ENCODE data around the gene CAV1.

The CAV1 gene

GRCh38 chr7:116505278-116505677 is 19.6 kb upstream of the CAV1 start:
- no peak overlapping the region for H3K4me3 ChIP-seq (ENCODE audit: low read length in 2 of 2)
- peak overlapping the region; percentile 25 for H3K27ac ChIP-seq (ENCODE audit: low read length)
- peaks cover 8% of the 10 kb centered on the region for H3K4me1 ChIP-seq (ENCODE audit: control insufficient read depth, insufficient read depth, low read length)
- H3K9me3 ChIP-seq (ENCODE audit: control insufficient read depth in 2 of 2, low read length in 2 of 2): no peaks in the 10 kb centered on the region
- H3K27me3 ChIP-seq (ENCODE audit: control insufficient read depth in 1 of 2, insufficient read depth in 2 of 2, low read length in 2 of 2): no peaks in the 10 kb centered on the region
- no peak overlapping the region for H3K9ac ChIP-seq (ENCODE audit: low read length in 2 of 2)
- peaks cover 2 to 4% of the 10 kb centered on the region in 2 donors for H3K36me3 ChIP-seq (ENCODE audit: control insufficient read depth in 2 of 2, insufficient read depth in 2 of 2, low read length in 2 of 2)

DNA sequence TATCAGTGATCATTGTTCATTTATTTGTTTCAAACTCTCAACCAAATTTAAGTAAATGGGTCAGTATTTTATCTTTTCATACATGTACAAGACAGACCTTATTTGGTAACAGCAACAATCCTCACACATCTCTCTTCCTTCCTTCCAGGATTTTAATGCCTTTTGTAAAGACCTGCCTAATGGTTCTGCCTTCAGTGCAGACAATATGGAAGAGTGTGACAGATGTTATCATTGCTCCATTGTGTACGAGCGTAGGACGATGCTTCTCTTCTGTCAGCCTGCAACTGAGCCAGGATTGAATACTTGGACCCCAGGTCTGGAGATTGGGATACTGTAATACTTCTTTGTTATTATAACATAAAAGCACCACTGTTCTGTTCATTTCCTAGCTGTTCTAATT is 19.0 kb upstream of the CAV1 start:
- H3K9me3 ChIP-seq (ENCODE audit: control insufficient read depth in 2 of 2, low read length in 2 of 2): no peaks in the 10 kb centered on the region
- peaks cover 3% of the 10 kb centered on the region for H3K4me1 ChIP-seq (ENCODE audit: control insufficient read depth, insufficient read depth, low read length)
- H3K27me3 ChIP-seq (ENCODE audit: control insufficient read depth in 1 of 2, insufficient read depth in 2 of 2, low read length in 2 of 2): no peaks in the 10 kb centered on the region
- H3K27ac ChIP-seq (ENCODE audit: low read length): no peak overlapping the region
- peaks cover 2 to 4% of the 10 kb centered on the region in 2 donors for H3K36me3 ChIP-seq (ENCODE audit: control insufficient read depth in 2 of 2, insufficient read depth in 2 of 2, low read length in 2 of 2)
- no peak overlapping the region for H3K4me3 ChIP-seq (ENCODE audit: low read length in 2 of 2)
- H3K9ac ChIP-seq (ENCODE audit: low read length in 2 of 2): no peak overlapping the region

DNA sequence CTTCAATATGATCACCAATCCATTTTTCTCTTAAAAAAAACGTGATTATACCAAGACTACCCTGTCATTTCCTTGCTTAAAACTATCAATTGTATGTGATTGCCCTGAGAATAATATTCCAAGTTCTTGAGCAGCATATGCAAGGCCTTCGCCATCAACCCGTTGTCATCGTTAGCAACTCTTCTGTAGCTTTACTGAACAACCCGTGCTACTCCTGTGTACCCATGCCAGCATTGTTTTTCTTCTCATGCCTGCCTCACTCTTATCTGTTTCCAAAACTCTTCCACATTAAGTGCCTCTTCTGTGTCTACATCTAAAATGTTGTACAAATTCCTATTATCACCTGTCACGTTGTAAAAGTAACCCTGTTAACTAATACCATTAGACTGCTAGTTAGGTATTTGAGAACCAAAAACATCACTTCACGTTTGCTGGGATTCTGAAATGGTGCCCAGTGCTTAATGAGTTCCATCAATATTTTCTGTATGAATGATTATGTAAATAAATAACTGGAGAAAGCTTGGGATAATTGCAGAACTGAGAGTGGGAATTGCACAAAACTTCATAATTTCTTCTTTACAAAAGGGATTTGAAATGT is 14.8 kb upstream of the CAV1 start:
- Histone ChIP-seq H3K27ac (ENCODE audit: low read length) (peak overlapping the region; percentile 32), H3K4me3 (ENCODE audit: low read length in 2 of 2) (no peak overlapping the region), H3K4me1 (ENCODE audit: control insufficient read depth, insufficient read depth, low read length) (peaks cover 3% of the 10 kb centered on the region), H3K9ac (ENCODE audit: low read length in 2 of 2) (no peak overlapping the region), H3K36me3 (ENCODE audit: control insufficient read depth in 2 of 2, insufficient read depth in 2 of 2, low read length in 2 of 2) (peaks cover 2 to 4% of the 10 kb centered on the region in 2 donors), H3K9me3 (ENCODE audit: control insufficient read depth in 2 of 2, low read length in 2 of 2) (no peaks in the 10 kb centered on the region), H3K27me3 (ENCODE audit: control insufficient read depth in 1 of 2, insufficient read depth in 2 of 2, low read length in 2 of 2) (no peaks in the 10 kb centered on the region)

DNA sequence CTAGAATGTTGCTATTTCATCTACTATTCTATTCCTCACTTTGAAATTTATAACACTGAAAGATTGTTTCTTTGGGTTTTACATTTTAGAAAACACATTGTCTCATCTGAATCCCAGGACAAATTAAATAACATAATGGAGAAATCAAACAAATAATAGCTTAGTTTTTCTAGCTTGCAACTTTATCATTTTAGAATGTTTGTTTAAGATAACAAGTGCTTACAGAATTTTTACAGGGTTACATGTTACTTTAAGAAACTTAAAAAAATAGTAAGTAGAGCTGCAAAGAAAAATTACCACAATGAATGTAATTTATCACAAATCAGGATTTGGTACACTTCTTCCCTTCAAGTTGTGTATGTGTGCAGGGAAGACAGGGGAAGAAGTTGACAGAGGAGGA is 14.0 kb upstream of the CAV1 start:
- H3K9me3 ChIP-seq (ENCODE audit: control insufficient read depth in 2 of 2, low read length in 2 of 2): no peaks in the 10 kb centered on the region
- no peaks in the 10 kb centered on the region for H3K27me3 ChIP-seq (ENCODE audit: control insufficient read depth in 1 of 2, insufficient read depth in 2 of 2, low read length in 2 of 2)
- peaks cover 2% of the 10 kb centered on the region for H3K4me1 ChIP-seq (ENCODE audit: control insufficient read depth, insufficient read depth, low read length)
- H3K27ac ChIP-seq (ENCODE audit: low read length): peak overlapping the region; percentile 77
- no peak overlapping the region for H3K4me3 ChIP-seq (ENCODE audit: low read length in 2 of 2)
- peaks cover 0 to 2% of the 10 kb centered on the region in 2 donors for H3K36me3 ChIP-seq (ENCODE audit: control insufficient read depth in 2 of 2, insufficient read depth in 2 of 2, low read length in 2 of 2)
- H3K9ac ChIP-seq (ENCODE audit: low read length in 2 of 2): no peak overlapping the region

GRCh38 chr7:116511552-116512519 is 13.0 kb upstream of the CAV1 start:
- Histone ChIP-seq H3K27me3 (ENCODE audit: control insufficient read depth in 1 of 2, insufficient read depth in 2 of 2, low read length in 2 of 2) (no peaks in the 10 kb centered on the region), H3K9ac (ENCODE audit: low read length in 2 of 2) (peak overlapping the region; percentile 7 to 43), H3K9me3 (ENCODE audit: control insufficient read depth in 2 of 2, low read length in 2 of 2) (no peaks in the 10 kb centered on the region), H3K36me3 (ENCODE audit: control insufficient read depth in 2 of 2, insufficient read depth in 2 of 2, low read length in 2 of 2) (peaks cover 0 to 2% of the 10 kb centered on the region in 2 donors), H3K4me1 (ENCODE audit: control insufficient read depth, insufficient read depth, low read length) (no peaks in the 10 kb centered on the region), H3K4me3 (ENCODE audit: low read length in 2 of 2) (peak overlapping the region; percentile 35 to 71), H3K27ac (ENCODE audit: low read length) (peak overlapping the region; percentile 77)

- Histone ChIP-seq H3K4me3 (ENCODE audit: low read length in 2 of 2) (peak overlapping the region; percentile 35 to 71), H3K27ac (ENCODE audit: low read length) (peak overlapping the region; percentile 77), H3K27me3 (ENCODE audit: control insufficient read depth in 1 of 2, insufficient read depth in 2 of 2, low read length in 2 of 2) (no peaks in the 10 kb centered on the region), H3K9me3 (ENCODE audit: control insufficient read depth in 2 of 2, low read length in 2 of 2) (no peaks in the 10 kb centered on the region), H3K9ac (ENCODE audit: low read length in 2 of 2) (peak overlapping the region; percentile 7 to 30), H3K36me3 (ENCODE audit: control insufficient read depth in 2 of 2, insufficient read depth in 2 of 2, low read length in 2 of 2) (peaks cover 0 to 2% of the 10 kb centered on the region in 2 donors), H3K4me1 (ENCODE audit: control insufficient read depth, insufficient read depth, low read length) (no peaks in the 10 kb centered on the region)
Observed at GRCh38 chr7:116512520-116513188, 12.2 kb upstream of the CAV1 start.

DNA sequence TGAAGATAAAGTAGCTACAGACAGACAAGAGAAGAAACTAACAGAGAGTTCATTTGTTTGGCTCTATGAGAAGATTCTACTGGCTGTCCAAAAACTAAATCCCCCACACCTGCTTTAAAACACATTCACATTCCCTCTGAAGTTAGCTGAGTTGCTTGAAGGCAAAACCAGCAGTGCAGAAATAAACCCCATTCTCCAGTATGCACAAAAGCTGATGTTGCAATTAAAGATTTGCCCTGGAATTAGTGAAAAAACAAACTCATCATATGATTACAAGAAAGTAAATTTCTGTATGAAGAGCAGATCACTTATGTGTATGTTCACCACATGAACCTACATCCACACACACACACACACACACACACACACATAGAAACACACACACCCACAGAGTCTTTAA is 9.3 kb upstream of the CAV1 start:
- Histone ChIP-seq H3K9ac (ENCODE audit: low read length in 2 of 2) (no peak overlapping the region), H3K4me1 (ENCODE audit: control insufficient read depth, insufficient read depth, low read length) (no peaks in the 10 kb centered on the region), H3K27me3 (ENCODE audit: control insufficient read depth in 1 of 2, insufficient read depth in 2 of 2, low read length in 2 of 2) (no peaks in the 10 kb centered on the region), H3K9me3 (ENCODE audit: control insufficient read depth in 2 of 2, low read length in 2 of 2) (no peaks in the 10 kb centered on the region), H3K27ac (ENCODE audit: low read length) (no peak overlapping the region), H3K4me3 (ENCODE audit: low read length in 2 of 2) (no peak overlapping the region), H3K36me3 (ENCODE audit: control insufficient read depth in 2 of 2, insufficient read depth in 2 of 2, low read length in 2 of 2) (no peaks in the 10 kb centered on the region)

DNA sequence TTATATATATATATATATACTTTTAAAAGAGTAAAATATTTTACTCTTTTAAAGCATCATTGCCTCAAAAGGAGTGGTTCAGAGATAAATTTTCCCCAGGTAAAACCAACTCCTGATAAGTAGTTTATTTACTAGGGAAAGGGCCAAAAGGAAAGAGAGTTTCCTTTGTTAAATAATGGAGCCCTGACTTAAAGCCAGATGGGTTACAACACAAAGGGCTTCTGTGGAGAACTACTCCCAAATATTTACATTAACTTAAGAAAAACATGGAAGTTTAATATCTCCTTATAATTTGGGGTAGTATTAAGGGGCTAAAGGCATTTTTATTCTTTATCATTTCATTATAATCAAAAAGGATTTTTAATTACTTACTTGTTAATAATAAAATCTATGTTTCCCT is 8.5 kb upstream of the CAV1 start:
- Histone ChIP-seq H3K9me3 (ENCODE audit: control insufficient read depth in 2 of 2, low read length in 2 of 2) (no peaks in the 10 kb centered on the region), H3K27ac (ENCODE audit: low read length) (no peak overlapping the region), H3K4me1 (ENCODE audit: control insufficient read depth, insufficient read depth, low read length) (no peaks in the 10 kb centered on the region), H3K27me3 (ENCODE audit: control insufficient read depth in 1 of 2, insufficient read depth in 2 of 2, low read length in 2 of 2) (no peaks in the 10 kb centered on the region), H3K9ac (ENCODE audit: low read length in 2 of 2) (no peak overlapping the region), H3K4me3 (ENCODE audit: low read length in 2 of 2) (no peak overlapping the region), H3K36me3 (ENCODE audit: control insufficient read depth in 2 of 2, insufficient read depth in 2 of 2, low read length in 2 of 2) (no peaks in the 10 kb centered on the region)

DNA sequence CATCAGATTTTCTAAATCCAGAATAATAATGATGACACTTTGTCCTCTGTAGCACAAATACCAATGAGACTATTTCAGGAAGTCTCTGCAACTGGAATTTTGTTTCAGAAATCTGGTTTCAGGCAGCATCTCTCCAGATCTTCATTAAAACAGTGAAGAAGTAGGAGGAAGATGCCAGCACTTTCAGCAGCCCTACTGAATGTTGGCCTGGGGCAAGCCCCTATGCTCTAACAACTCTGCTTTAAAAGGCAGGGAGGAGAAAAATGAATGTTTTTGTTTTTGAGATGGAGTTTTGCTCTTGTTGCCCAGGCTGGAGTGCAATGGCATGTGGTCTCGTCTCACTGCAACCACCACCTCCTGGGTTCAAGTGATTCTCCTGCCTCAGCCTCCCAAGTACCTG is 7.2 kb upstream of the CAV1 start:
- H3K9me3 ChIP-seq (ENCODE audit: control insufficient read depth in 2 of 2, low read length in 2 of 2): no peaks in the 10 kb centered on the region
- H3K4me3 ChIP-seq (ENCODE audit: low read length in 2 of 2): no peak overlapping the region
- H3K27ac ChIP-seq (ENCODE audit: low read length): no peak overlapping the region
- no peak overlapping the region for H3K9ac ChIP-seq (ENCODE audit: low read length in 2 of 2)
- H3K27me3 ChIP-seq (ENCODE audit: control insufficient read depth in 1 of 2, insufficient read depth in 2 of 2, low read length in 2 of 2): no peaks in the 10 kb centered on the region
- no peaks in the 10 kb centered on the region for H3K4me1 ChIP-seq (ENCODE audit: control insufficient read depth, insufficient read depth, low read length)
- H3K36me3 ChIP-seq (ENCODE audit: control insufficient read depth in 2 of 2, insufficient read depth in 2 of 2, low read length in 2 of 2): no peaks in the 10 kb centered on the region

GRCh38 chr7:116518961-116519360 is 5.9 kb upstream of the CAV1 start:
- no peak overlapping the region for H3K9ac ChIP-seq (ENCODE audit: low read length in 2 of 2)

More at GRCh38 chr7:116518961-116519360, 5.9 kb upstream of the CAV1 start:
- no peaks in the 10 kb centered on the region for H3K4me1 ChIP-seq (ENCODE audit: control insufficient read depth, insufficient read depth, low read length)
- no peak overlapping the region for H3K4me3 ChIP-seq (ENCODE audit: low read length in 2 of 2)
- H3K27ac ChIP-seq (ENCODE audit: low read length): no peak overlapping the region
- no peaks in the 10 kb centered on the region for H3K36me3 ChIP-seq (ENCODE audit: control insufficient read depth in 2 of 2, insufficient read depth in 2 of 2, low read length in 2 of 2)
- H3K9me3 ChIP-seq (ENCODE audit: control insufficient read depth in 2 of 2, low read length in 2 of 2): no peaks in the 10 kb centered on the region
- H3K27me3 ChIP-seq (ENCODE audit: control insufficient read depth in 1 of 2, insufficient read depth in 2 of 2, low read length in 2 of 2): no peaks in the 10 kb centered on the region

Measured in stomach smooth muscle (tissue), 2 donors.